ENCODE results near the gene ZNF217.

The ZNF217 gene

DNA sequence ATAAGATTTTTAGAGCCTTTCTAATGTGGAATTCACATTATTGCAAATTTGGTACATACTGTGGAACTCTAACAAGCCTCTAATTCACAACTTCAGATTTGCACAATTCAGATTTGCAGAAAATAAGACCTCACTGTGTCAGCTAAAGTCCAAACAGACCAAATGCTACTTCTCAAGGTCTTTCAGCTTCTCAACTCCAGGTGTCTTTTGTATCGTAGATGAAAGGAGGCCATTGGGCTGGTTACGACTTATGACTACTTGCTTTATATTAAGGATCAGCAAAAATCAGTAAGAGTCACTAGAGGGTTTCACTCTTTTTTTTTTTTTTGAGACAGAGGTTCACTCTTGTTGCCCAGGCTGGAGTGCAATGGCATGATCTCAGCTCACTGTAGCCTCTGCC, 37.8 kb downstream of the ZNF217 start:
- no peak for TF ChIP-seq FOXM1 (IDR thresholded peaks at IDR 0.05; ENCODE audit: borderline replicate concordance, low read depth)
- TF ChIP-seq TCF12 (IDR thresholded peaks at IDR 0.05; ENCODE audit: low read depth) = no peak
- TF ChIP-seq, protein P1, sequence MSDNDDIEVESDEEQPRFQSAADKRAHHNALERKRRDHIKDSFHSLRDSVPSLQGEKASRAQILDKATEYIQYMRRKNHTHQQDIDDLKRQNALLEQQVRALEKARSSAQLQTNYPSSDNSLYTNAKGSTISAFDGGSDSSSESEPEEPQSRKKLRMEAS (IDR thresholded peaks at IDR 0.05) = no peak
- no peak for TF ChIP-seq EGR1 (IDR thresholded peaks at IDR 0.05)
- TF ChIP-seq, protein P2, sequence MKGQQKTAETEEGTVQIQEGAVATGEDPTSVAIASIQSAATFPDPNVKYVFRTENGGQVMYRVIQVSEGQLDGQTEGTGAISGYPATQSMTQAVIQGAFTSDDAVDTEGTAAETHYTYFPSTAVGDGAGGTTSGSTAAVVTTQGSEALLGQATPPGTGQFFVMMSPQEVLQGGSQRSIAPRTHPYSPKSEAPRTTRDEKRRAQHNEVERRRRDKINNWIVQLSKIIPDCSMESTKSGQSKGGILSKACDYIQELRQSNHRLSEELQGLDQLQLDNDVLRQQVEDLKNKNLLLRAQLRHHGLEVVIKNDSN (IDR thresholded peaks at IDR 0.05) = no peak
- TF ChIP-seq YY1 (IDR thresholded peaks at IDR 0.05; ENCODE audit: low read depth) = no peak
- TF ChIP-seq, protein P3, sequence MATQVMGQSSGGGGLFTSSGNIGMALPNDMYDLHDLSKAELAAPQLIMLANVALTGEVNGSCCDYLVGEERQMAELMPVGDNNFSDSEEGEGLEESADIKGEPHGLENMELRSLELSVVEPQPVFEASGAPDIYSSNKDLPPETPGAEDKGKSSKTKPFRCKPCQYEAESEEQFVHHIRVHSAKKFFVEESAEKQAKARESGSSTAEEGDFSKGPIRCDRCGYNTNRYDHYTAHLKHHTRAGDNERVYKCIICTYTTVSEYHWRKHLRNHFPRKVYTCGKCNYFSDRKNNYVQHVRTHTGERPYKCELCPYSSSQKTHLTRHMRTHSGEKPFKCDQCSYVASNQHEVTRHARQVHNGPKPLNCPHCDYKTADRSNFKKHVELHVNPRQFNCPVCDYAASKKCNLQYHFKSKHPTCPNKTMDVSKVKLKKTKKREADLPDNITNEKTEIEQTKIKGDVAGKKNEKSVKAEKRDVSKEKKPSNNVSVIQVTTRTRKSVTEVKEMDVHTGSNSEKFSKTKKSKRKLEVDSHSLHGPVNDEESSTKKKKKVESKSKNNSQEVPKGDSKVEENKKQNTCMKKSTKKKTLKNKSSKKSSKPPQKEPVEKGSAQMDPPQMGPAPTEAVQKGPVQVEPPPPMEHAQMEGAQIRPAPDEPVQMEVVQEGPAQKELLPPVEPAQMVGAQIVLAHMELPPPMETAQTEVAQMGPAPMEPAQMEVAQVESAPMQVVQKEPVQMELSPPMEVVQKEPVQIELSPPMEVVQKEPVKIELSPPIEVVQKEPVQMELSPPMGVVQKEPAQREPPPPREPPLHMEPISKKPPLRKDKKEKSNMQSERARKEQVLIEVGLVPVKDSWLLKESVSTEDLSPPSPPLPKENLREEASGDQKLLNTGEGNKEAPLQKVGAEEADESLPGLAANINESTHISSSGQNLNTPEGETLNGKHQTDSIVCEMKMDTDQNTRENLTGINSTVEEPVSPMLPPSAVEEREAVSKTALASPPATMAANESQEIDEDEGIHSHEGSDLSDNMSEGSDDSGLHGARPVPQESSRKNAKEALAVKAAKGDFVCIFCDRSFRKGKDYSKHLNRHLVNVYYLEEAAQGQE (IDR thresholded peaks at IDR 0.05; ENCODE audit: low read depth) = no peak
- no peak for TF ChIP-seq NFIC (IDR thresholded peaks at IDR 0.05)
- TF ChIP-seq ZBTB7A (IDR thresholded peaks at IDR 0.05; ENCODE audit: low read depth) = no peak
- no peak for TF ChIP-seq CREB1 (IDR thresholded peaks at IDR 0.05; ENCODE audit: low read depth)
- TF ChIP-seq EP300 (IDR thresholded peaks at IDR 0.05; ENCODE audit: borderline replicate concordance) = no peak
- TF ChIP-seq TEAD4 (IDR thresholded peaks at IDR 0.05) = no peak
- TF ChIP-seq CEBPB (IDR thresholded peaks at IDR 0.05) = no peak
- TF ChIP-seq RAD21 (IDR thresholded peaks at IDR 0.05; ENCODE audit: low read depth) = no peak
- no peak for TF ChIP-seq TAF1 (IDR thresholded peaks at IDR 0.05; ENCODE audit: low read depth)

DNA sequence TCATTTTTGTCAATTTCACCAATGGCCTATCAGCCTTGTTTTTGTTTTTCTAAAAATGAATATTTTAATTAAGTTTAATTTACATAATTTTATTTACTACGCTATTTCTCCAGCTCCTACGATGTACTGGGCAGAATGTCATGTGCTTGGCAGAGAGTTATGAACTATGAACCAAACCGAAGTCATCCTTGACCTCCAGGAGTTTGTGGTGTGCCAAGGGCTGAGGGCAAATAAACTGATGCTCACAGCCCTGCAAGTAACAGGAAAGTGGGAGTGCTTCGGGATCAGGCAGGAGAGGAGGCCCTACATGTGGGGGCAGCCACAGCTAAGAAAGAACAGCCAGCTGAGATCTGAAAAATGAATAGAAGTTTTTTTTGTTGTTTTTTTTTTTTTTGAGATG, 38.6 kb downstream of the ZNF217 start:
- TF ChIP-seq, protein P2 (IDR thresholded peaks at IDR 0.05) = no peak
- TF ChIP-seq NFIC (IDR thresholded peaks at IDR 0.05) = no peak
- TF ChIP-seq CEBPB (IDR thresholded peaks at IDR 0.05) = no peak
- TF ChIP-seq TCF12 (IDR thresholded peaks at IDR 0.05; ENCODE audit: low read depth) = no peak
- TF ChIP-seq TAF1 (IDR thresholded peaks at IDR 0.05; ENCODE audit: low read depth) = no peak
- no peak for TF ChIP-seq TEAD4 (IDR thresholded peaks at IDR 0.05)
- no peak for TF ChIP-seq EP300 (IDR thresholded peaks at IDR 0.05; ENCODE audit: borderline replicate concordance)
- no peak for TF ChIP-seq RAD21 (IDR thresholded peaks at IDR 0.05; ENCODE audit: low read depth)
- no peak for TF ChIP-seq CREB1 (IDR thresholded peaks at IDR 0.05; ENCODE audit: low read depth)
- no peak for TF ChIP-seq EGR1 (IDR thresholded peaks at IDR 0.05)
- TF ChIP-seq, protein P3 (IDR thresholded peaks at IDR 0.05; ENCODE audit: low read depth) = no peak
- no peak for TF ChIP-seq FOXM1 (IDR thresholded peaks at IDR 0.05; ENCODE audit: borderline replicate concordance, low read depth)
- TF ChIP-seq, protein P1 (IDR thresholded peaks at IDR 0.05) = no peak
- no peak for TF ChIP-seq YY1 (IDR thresholded peaks at IDR 0.05; ENCODE audit: low read depth)
- no peak for TF ChIP-seq ZBTB7A (IDR thresholded peaks at IDR 0.05; ENCODE audit: low read depth)

DNA sequence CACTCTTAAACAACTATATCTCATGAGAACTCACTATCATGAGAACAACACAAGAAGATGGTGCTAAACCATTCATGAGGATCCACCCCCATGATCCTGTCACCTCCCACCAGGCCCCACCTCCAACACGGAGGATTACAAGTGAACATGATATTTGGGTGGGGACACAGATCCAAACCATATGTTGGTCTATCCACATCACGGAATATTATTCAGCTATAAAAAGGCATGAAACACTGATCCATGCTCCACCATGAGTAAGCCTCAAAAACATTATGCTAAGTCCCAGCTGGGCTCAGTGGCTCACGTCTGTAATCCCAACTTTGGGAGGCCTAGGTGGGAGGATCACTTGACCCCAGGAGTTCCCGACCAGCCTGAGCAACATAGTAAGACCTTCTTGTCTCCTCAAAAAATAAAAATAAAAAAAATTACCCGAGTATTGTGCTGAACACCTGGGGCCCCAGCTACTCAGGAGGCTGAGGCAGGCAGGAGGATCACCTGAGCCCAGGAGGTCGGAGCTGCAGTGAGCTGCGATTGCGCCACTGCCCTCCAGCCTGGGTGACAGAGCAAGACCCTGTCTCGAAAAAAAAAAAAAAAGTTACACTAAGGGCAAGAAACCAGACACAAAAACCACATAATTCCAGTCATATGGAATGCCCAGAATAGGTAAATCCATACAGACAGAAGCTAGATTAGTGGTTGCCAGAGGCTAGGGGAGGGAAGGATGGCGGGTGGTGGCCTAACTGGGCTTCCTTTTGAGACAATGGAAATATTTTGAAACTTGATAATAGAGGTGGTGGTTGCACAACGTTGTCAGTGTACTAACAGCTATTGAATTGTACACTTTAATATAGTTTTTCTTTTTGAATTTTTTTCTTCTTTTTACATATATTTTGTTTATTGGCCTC, 43.1 kb downstream of the ZNF217 start:
- TF ChIP-seq YY1 (IDR thresholded peaks at IDR 0.05; ENCODE audit: low read depth) = no peak
- TF ChIP-seq, protein P3 (IDR thresholded peaks at IDR 0.05; ENCODE audit: low read depth) = no peak
- TF ChIP-seq CREB1 (IDR thresholded peaks at IDR 0.05; ENCODE audit: low read depth) = no peak
- no peak for TF ChIP-seq NFIC (IDR thresholded peaks at IDR 0.05)
- TF ChIP-seq TAF1 (IDR thresholded peaks at IDR 0.05; ENCODE audit: low read depth) = no peak
- no peak for TF ChIP-seq TCF12 (IDR thresholded peaks at IDR 0.05; ENCODE audit: low read depth)
- TF ChIP-seq CEBPB (IDR thresholded peaks at IDR 0.05) = 0 out of 2 replicates have a peak, but pooled peaks have one; percentile 19
- TF ChIP-seq, protein P1 (IDR thresholded peaks at IDR 0.05) = no peak

Measured in Ishikawa (cell line).